NB4 (cell line): ENCODE data around the gene DDX55.

ENCODE experiments used
- CTCF ChIP-seq: IDR thresholded peaks from one replicate; pipeline ENCODE4 v1.5.1; 2012; ENCODE audit warnings: low read depth, low read length
- MAX ChIP-seq: IDR thresholded peaks from 2 replicates; pipeline ENCODE4 v1.6.1; 2011; ENCODE audit warnings: low read depth, low read length
- POLR2A ChIP-seq: IDR thresholded peaks from 2 replicates; pipeline ENCODE4 v1.6.1; 2011; ENCODE audit warnings: mild to moderate bottlenecking; ENCODE audit not compliant: insufficient read length; ENCODE audit errors: extremely low read depth

- no peak for TF ChIP-seq CTCF
- no peak for TF ChIP-seq POLR2A
- TF ChIP-seq MAX, result no peak
Measured at GRCh38 chr12:123634142-123634561, 32.3 kb downstream of the DDX55 start.
